ENCODE results near the gene GIMAP2. TPM values are rescaled to one million over a fixed set of nuclear protein-coding genes. Genes with fewer than 3 reads are reported as not detected.

The GIMAP2 gene
- total RNA-seq, result 33.9 and 42.9 TPM in 2 replicates

GRCh38 chr7:150685219-150686029, at the start of gene GIMAP2:
TSS of gene GIMAP2 (plus strand) at chr7:150685706. CDS start at chr7:150687060, 1,354 bp downstream.

DNA sequence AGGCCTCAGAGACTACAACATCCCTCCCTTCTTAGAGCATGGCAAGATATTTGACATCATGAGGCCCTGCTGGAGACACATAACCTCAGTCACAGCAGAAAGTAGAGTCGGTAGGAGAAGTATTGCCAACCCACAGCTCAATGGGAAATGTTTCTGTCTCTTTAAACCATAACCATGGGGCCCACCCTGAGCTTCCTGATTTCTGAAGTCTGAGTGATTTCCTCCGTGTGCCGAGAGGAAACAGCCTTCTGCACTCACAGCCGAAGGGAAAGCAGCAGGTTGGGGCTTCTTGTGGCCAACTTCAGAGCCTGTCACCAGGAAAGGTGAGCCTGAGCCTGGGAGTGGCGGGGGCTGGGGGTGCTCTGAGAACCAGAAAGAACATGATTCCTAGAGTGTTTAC, 30.9 kb downstream of the GIMAP2 start, which contains the start of gene GIMAP1:
Gene GIMAP1, plus strand, starts transcription at position 246 of the 400 bp plus-strand sequence. CDS start 2,435 bp downstream, outside the sequence.

DNA sequence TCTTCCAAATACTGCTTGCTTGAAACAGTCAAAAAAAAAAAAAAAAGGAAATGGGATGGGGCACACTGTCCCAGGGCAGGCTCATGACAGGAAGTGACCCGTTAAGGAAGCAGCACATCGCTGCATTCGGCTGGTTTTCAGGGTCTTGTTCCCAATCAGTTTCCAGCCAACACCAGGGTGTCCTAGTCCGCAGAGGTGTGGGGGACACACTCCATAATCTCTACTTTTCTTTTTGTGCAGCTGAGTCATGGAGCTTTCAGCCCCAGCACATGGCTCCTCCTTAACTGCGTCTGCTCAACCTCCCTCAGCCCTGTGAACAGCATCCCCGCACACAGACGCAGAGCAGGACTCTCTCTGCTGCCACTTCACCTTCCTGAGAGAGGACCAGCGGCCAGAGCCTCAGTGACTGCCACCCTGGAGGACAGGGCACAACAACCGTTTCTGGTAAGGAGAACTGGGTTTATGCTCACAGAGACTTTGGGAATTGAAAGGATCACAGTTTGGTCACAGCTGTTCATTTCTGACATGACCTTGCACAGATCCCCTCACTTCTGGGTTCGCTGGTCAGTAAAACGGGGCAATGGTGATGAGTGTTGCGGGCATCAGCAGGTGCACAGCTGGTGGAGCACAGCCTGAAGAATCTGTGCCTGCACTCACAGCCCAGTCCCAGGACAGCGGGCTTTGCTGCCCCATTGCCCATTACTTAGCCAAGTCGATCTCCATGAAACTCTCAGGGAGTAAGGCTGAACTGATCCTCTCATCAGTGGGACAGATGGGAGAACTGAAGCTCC, 52.0 kb downstream of the GIMAP2 start, which contains the start of gene GIMAP5:
Gene GIMAP5, plus strand, starts transcription at position 154 of the 791 bp plus-strand sequence. CDS start 3,467 bp downstream, outside the sequence.

Other genes with a start within 250 kb of the GIMAP2 start
- gene GIMAP8, start 235.1 kb upstream of the GIMAP2 start, total RNA-seq, result 164 and 241 TPM in 2 replicates
- 107 and 139 TPM in 2 replicates for gene GIMAP7, start 170.8 kb upstream of the GIMAP2 start, total RNA-seq
- gene GIMAP4, start 118.3 kb upstream of the GIMAP2 start, total RNA-seq, result 250 and 389 TPM in 2 replicates
- 248 and 292 TPM in 2 replicates for gene GIMAP6, start 53.3 kb upstream of the GIMAP2 start, total RNA-seq
- gene GIMAP1, start 30.9 kb downstream of the GIMAP2 start, total RNA-seq, result 21.1 and 28.8 TPM in 2 replicates
- gene GIMAP5, start 51.7 kb downstream of the GIMAP2 start, total RNA-seq, result 420 and 509 TPM in 2 replicates
- gene TMEM176B, start 114.7 kb downstream of the GIMAP2 start, total RNA-seq, result not detected in 2 replicates
- not detected in 2 replicates for gene TMEM176A, start 115.1 kb downstream of the GIMAP2 start, total RNA-seq
- not detected in 2 replicates for gene AOC1, start 166.8 kb downstream of the GIMAP2 start, total RNA-seq

Data from dermis lymphatic vessel endothelial cell (primary cell).